Islet precursor cell (in vitro differentiated cells): ENCODE measurements around the gene HSD3B1.
"Not testable (repeated sequence)": the region's sequence is repeated elsewhere in the genome, so short reads cannot be mapped to it uniquely, and the experiment has no call there.

Experiments
- DNase-seq: peaks from one replicate; pipeline ENCODE4 v3.0.0-alpha.2; 2018

The HSD3B1 gene

GRCh38 chr1:119492763-119493162 is 14.2 kb upstream of the HSD3B1 start:
- DNase-seq = no peak

GRCh38 chr1:119504831-119505230 is 2.2 kb upstream of the HSD3B1 start:
- DNase-seq = no peak

- no peak for DNase-seq
Observed at GRCh38 chr1:119510046-119510445, 3.0 kb downstream of the HSD3B1 start.

- no peak for DNase-seq
Observed at GRCh38 chr1:119515221-119515620, 8.2 kb downstream of the HSD3B1 start.

- DNase-seq = no peak
Observed at GRCh38 chr1:119516247-119516646, 9.2 kb downstream of the HSD3B1 start.

- no peak for DNase-seq
Observed at GRCh38 chr1:119516680-119517079, 9.7 kb downstream of the HSD3B1 start.

GRCh38 chr1:119517667-119518066 is 10.7 kb downstream of the HSD3B1 start:
- DNase-seq = not testable (repeated sequence)

GRCh38 chr1:119531606-119532323 is 24.8 kb downstream of the HSD3B1 start:
- no peak for DNase-seq

GRCh38 chr1:119532324-119532910 is 25.4 kb downstream of the HSD3B1 start:
- DNase-seq = peak; percentile 29

- no peak for DNase-seq
Observed at GRCh38 chr1:119535381-119535780, 28.4 kb downstream of the HSD3B1 start.

GRCh38 chr1:119537966-119538365 is 31.0 kb downstream of the HSD3B1 start:
- DNase-seq = peak; percentile 20

- DNase-seq = peak; percentile 14
Observed at GRCh38 chr1:119539636-119540035, 32.6 kb downstream of the HSD3B1 start.

GRCh38 chr1:119541389-119541788 is 34.4 kb downstream of the HSD3B1 start:
- DNase-seq = no peak

GRCh38 chr1:119542492-119542946 is 35.5 kb downstream of the HSD3B1 start:
- peak; percentile 32 for DNase-seq

- peak; percentile 72 for DNase-seq
Observed at GRCh38 chr1:119544165-119544762, 37.3 kb downstream of the HSD3B1 start.

- DNase-seq = peak; percentile 8
Observed at GRCh38 chr1:119546641-119547040, 39.6 kb downstream of the HSD3B1 start.

GRCh38 chr1:119547306-119547705 is 40.3 kb downstream of the HSD3B1 start:
- DNase-seq = peak; percentile 32

- peak; percentile 38 for DNase-seq
Observed at GRCh38 chr1:119547805-119548204, 40.8 kb downstream of the HSD3B1 start.

- peak; percentile 89 for DNase-seq
Observed at GRCh38 chr1:119549719-119550132, 42.7 kb downstream of the HSD3B1 start.

GRCh38 chr1:119550381-119550780 is 43.4 kb downstream of the HSD3B1 start:
- peak; percentile 11 for DNase-seq

GRCh38 chr1:119551218-119551617 is 44.2 kb downstream of the HSD3B1 start:
- peak; percentile 28 for DNase-seq

GRCh38 chr1:119552656-119553055 is 45.6 kb downstream of the HSD3B1 start:
- DNase-seq = not testable (repeated sequence)

GRCh38 chr1:119553302-119554071 is 46.5 kb downstream of the HSD3B1 start:
- DNase-seq = peak; percentile 77
